GM18502 (cell line): ENCODE results near the gene GABRA5.

ENCODE experiments used
- ATAC-seq: cut with Tn5 transposase; IDR thresholded peaks from one replicate; pipeline ENCODE4 v1.9.1; 2021; ENCODE audit warnings: mild to moderate bottlenecking; ENCODE audit not compliant: unreplicated experiment, poor library complexity

The GABRA5 gene

GRCh38 chr15:26901041-26901440 lies 34.2 kb downstream of the GABRA5 start:
- ATAC-seq = no peak

- ATAC-seq = no peak
Observed at GRCh38 chr15:26910715-26911114, 43.9 kb downstream of the GABRA5 start.

- ATAC-seq = no peak
Observed at GRCh38 chr15:26921433-26921832, 54.6 kb downstream of the GABRA5 start.

- no peak for ATAC-seq
Observed at GRCh38 chr15:26926081-26926480, 59.2 kb downstream of the GABRA5 start.

GRCh38 chr15:26928051-26928450 lies 61.2 kb downstream of the GABRA5 start:
- ATAC-seq = no peak

- ATAC-seq = no peak
Observed at GRCh38 chr15:26929588-26929987, 62.7 kb downstream of the GABRA5 start.

GRCh38 chr15:26934848-26935247 lies 68.0 kb downstream of the GABRA5 start:
- no peak for ATAC-seq

GRCh38 chr15:26935322-26935721 lies 68.5 kb downstream of the GABRA5 start:
- ATAC-seq = no peak

GRCh38 chr15:26936502-26936901 lies 69.6 kb downstream of the GABRA5 start:
- ATAC-seq = no peak

GRCh38 chr15:26937134-26937533 lies 70.3 kb downstream of the GABRA5 start:
- no peak for ATAC-seq

GRCh38 chr15:26939398-26939797 lies 72.5 kb downstream of the GABRA5 start:
- ATAC-seq = no peak

GRCh38 chr15:26941489-26941888 lies 74.6 kb downstream of the GABRA5 start:
- ATAC-seq = no peak

GRCh38 chr15:26943866-26944265 lies 77.0 kb downstream of the GABRA5 start:
- ATAC-seq = no peak

- ATAC-seq = no peak
Observed at GRCh38 chr15:26945046-26945445, 78.2 kb downstream of the GABRA5 start.

- no peak for ATAC-seq
Observed at GRCh38 chr15:26950001-26950400, 83.1 kb downstream of the GABRA5 start.

- ATAC-seq = no peak
Observed at GRCh38 chr15:26954403-26954802, 87.5 kb downstream of the GABRA5 start.

- ATAC-seq = no peak
Observed at GRCh38 chr15:26967719-26968269, 100.9 kb downstream of the GABRA5 start.

- ATAC-seq = no peak
Observed at GRCh38 chr15:26968806-26969205, 101.9 kb downstream of the GABRA5 start.

GRCh38 chr15:26970712-26971210 lies 103.9 kb downstream of the GABRA5 start, which contains the start of gene GABRG3:
Gene GABRG3 (plus strand): TSS chr15:26971181.
- no peak for ATAC-seq

GRCh38 chr15:26971271-26972018 lies 104.6 kb downstream of the GABRA5 start:
- no peak for ATAC-seq

- ATAC-seq = no peak
Observed at GRCh38 chr15:26972636-26973035, 105.8 kb downstream of the GABRA5 start.
